Bronchial epithelial cell (primary cell): Measurements from ENCODE around the gene ZEB1. TPM values are rescaled to one million over a fixed set of nuclear protein-coding genes. Genes with fewer than 3 reads are reported as not detected.

Experiments used
- DNase-seq: peaks from one replicate; pipeline ENCODE4 v3.0.0-alpha.2; 2010; ENCODE audit warnings: low read depth
- FAIRE-seq: peaks from 2 replicates; lab custom pipeline; 2011; peaks lifted over from hg19 to GRCh38; lab: Jason Lieb, UNC
- H3K27me3 ChIP-seq: 2 replicates; pipeline ENCODE4 v1.5.1; 2011; ENCODE audit warnings: low read length; ENCODE audit not compliant: control insufficient read depth, insufficient read depth
- H3K36me3 ChIP-seq: 2 replicates; pipeline ENCODE4 v1.5.1; 2011; ENCODE audit warnings: low read length; ENCODE audit not compliant: control insufficient read depth, insufficient read depth
- H3K4me3 ChIP-seq: 2 replicates; pipeline ENCODE4 v1.5.1; 2011; ENCODE audit warnings: mild to moderate bottlenecking, low read depth, low read length, control low read depth
- total RNA-seq: library from RNA; depleted of rRNA; stranded (reverse); fragments of >200 nt; gene quantifications from 2 replicates; pipeline ENCODE4 v1.2.1, GENCODE V29; 2014
- TF ChIP-seq, protein P1 (sequence below): IDR thresholded peaks from 2 replicates; pipeline ENCODE4 v1.5.1; 2011; ENCODE audit warnings: mild to moderate bottlenecking, moderate library complexity, low read length, control low read depth, inconsistent platforms; ENCODE audit not compliant: insufficient read depth, severe bottlenecking

Gene ZEB1
- total RNA-seq, 1 donor from 2014 or later: 2.6 TPM

DNA sequence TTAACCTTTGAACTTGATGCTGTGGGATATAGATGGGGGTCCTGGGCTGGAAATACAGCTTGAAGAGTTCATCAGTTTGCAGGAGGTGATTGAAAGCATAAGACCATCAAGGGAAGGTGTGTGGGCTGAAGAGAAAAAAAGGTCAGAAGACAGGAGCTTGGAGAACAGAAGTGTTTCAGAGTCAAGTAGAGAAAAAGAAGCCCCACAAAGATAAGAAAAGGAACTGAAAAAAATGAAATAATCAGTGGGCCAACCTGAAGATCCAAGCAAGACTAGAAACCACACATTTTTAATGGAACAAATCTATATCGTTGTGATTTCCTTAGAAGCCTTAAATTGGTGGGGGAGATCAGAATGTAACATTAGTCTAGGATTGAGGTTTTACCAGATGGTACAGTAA lies 22.5 kb downstream of the ZEB1 start:
- TF ChIP-seq, protein P1, sequence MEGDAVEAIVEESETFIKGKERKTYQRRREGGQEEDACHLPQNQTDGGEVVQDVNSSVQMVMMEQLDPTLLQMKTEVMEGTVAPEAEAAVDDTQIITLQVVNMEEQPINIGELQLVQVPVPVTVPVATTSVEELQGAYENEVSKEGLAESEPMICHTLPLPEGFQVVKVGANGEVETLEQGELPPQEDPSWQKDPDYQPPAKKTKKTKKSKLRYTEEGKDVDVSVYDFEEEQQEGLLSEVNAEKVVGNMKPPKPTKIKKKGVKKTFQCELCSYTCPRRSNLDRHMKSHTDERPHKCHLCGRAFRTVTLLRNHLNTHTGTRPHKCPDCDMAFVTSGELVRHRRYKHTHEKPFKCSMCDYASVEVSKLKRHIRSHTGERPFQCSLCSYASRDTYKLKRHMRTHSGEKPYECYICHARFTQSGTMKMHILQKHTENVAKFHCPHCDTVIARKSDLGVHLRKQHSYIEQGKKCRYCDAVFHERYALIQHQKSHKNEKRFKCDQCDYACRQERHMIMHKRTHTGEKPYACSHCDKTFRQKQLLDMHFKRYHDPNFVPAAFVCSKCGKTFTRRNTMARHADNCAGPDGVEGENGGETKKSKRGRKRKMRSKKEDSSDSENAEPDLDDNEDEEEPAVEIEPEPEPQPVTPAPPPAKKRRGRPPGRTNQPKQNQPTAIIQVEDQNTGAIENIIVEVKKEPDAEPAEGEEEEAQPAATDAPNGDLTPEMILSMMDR: no peak
- H3K36me3 ChIP-seq: no peaks in the 10 kb centered on the region
- DNase-seq (no peak), FAIRE-seq (no peak)
- no peaks in the 10 kb centered on the region for H3K27me3 ChIP-seq
- H3K4me3 ChIP-seq: no peak overlapping the region

DNA sequence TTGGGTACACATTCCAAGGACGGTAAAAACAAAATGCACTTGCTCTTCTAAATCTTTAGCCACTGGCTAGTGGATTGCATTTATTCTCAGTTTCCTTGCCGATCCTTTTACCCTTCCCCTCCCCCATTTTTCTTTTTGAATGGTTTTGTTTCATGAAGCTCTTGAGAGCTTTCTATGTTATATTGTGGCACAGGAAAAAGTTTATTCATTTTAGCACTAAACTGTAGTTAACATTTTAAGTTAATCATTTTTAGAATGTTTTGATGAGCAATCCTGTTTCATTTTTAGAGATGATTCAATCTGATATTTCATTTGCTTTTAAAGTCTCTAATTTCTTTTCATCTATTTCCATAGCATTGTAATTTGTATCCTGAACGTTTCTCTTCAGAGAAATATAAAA lies 24.0 kb downstream of the ZEB1 start:
- TF ChIP-seq, protein P1: no peak
- FAIRE-seq: no peak
- H3K4me3 ChIP-seq: no peak overlapping the region

DNA sequence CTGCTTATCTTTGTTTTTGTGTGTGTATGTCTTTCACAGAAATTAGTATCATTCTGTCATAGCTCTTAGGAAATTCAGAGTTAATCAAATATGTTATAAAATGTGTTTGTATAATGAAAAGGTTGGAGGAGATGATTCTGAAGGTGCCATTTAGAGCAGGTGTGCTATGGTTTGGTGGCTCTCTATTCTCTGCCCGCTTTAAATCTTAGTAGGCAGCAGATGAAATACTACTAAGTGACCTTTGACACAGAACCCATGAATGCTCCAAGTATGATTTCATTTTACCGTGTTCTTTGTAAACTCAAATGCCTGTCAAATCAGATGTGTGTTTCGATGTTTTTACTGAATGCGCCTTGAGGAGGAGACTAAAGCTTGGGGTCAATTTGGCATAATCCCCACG lies 24.5 kb downstream of the ZEB1 start:
- Histone ChIP-seq H3K4me3 (no peak overlapping the region), H3K36me3 (no peaks in the 10 kb centered on the region), H3K27me3 (no peaks in the 10 kb centered on the region)
- DNase-seq (no peak), FAIRE-seq (no peak)
- TF ChIP-seq, protein P1: no peak

More for the DNA sequence above, 24.0 kb downstream of the ZEB1 start:
- Histone ChIP-seq H3K36me3 (no peaks in the 10 kb centered on the region), H3K27me3 (no peaks in the 10 kb centered on the region)
- DNase-seq: no peak

DNA sequence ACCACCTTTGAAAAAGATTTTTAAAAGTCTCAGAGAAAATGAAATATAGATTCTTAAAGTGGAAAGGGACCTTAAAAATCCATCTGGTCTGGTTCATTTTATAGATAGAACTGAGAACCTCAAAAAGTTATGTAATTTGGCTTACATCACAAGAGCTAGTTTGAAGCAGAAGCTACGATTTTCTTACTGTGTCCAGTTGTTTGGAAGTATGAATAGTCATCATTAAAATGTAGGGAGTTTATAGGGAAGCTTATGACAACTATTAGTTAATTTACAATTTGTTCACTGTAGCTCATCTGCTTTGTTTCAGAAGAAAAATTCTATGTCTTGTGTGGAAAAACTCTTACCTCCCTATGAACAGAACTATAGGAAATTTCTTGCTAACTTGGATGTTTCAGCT lies 26.9 kb downstream of the ZEB1 start:
- Histone ChIP-seq H3K4me3 (no peak overlapping the region), H3K36me3 (no peaks in the 10 kb centered on the region), H3K27me3 (no peaks in the 10 kb centered on the region)
- FAIRE-seq (no peak), DNase-seq (no peak)
- TF ChIP-seq, protein P1: no peak

DNA sequence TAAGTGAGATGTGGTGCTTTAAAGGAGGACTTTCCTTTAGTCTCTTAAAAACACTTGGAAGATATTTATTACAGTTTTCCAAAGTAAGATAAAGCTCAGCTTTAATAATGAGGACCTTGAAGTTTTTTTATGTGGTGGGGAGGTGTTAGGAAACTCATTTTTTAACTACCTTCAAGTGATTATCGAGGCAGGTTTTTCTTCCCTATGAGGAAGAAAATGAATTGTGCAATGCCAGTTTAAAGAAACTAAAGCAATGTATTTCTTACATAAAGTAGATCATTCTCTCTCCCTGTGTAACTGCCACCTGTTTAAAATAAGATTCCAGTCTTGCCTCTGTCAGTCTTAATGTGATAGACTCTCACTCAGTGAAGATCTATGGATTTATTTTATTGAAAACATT lies 27.9 kb downstream of the ZEB1 start:
- Histone ChIP-seq H3K27me3 (no peaks in the 10 kb centered on the region), H3K4me3 (no peak overlapping the region), H3K36me3 (no peaks in the 10 kb centered on the region)
- no peak for DNase-seq
- TF ChIP-seq, protein P1: no peak
- FAIRE-seq: no peak

DNA sequence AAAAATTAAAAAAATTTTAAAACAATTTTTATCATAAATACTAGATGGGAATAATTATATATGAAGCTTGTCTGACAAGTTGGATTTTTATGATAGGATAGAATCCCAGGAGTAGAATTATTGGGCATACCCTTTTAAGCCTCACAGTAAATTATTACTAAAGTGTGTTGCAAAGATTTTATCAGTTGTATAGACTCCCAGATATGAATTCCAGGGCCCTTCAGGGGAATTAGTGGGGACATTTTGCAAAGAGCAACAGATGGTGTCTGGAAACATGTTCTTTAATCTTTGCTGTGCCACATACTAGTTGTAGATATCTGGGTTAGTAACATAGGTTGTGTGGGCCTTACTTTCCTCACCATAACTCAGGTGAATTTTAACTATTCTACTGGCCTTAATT lies 28.7 kb downstream of the ZEB1 start:
- FAIRE-seq: no peak
- no peak for DNase-seq
- Histone ChIP-seq H3K36me3 (no peaks in the 10 kb centered on the region), H3K27me3 (no peaks in the 10 kb centered on the region), H3K4me3 (no peak overlapping the region)
- TF ChIP-seq, protein P1: no peak
